Measurements from ENCODE around the gene NECTIN1. TPM values are rescaled to one million over a fixed set of nuclear protein-coding genes. Genes with fewer than 3 reads are reported as not detected.
A peak's percentile ranks its signal among the peaks of the same experiment; 100 is the strongest.

NECTIN1 gene
- total and polyA plus RNA-seq, 4 experiments from 2014 or later: 1.2 to 3.8 (median 3.5) TPM; not detected in 1

GRCh38 chr11:119618208-119618909, 110.6 kb downstream of the NECTIN1 start:
- no peak for DNase-seq
- Histone ChIP-seq H3K4me3 (ENCODE audit: low read length in 2 of 2) (no peak overlapping the region), H3K9me3 (ENCODE audit: control insufficient read depth in 1 of 2, low read length in 2 of 2) (no peaks in the 10 kb centered on the region), H3K27me3 (ENCODE audit: insufficient read depth, low read length) (no peaks in the 10 kb centered on the region), H3K4me1 (ENCODE audit: insufficient read depth, low read length) (peaks cover 15% of the 10 kb centered on the region), H3K27ac (ENCODE audit: low read depth, low read length) (no peak overlapping the region), H3K36me3 (ENCODE audit: insufficient read depth, low read length) (no peaks in the 10 kb centered on the region)
- peaks cover 5 to 13% (median 10%) of the 10 kb centered on the region in 4 donors for H3K4me1 Mint-ChIP-seq
- intact Hi-C loops (cut with micrococcal nuclease): no loop called here
- no peak overlapping the region for H3K4me3 Mint-ChIP-seq
- no peaks in the 10 kb centered on the region for H3K36me3 Mint-ChIP-seq
- ChIA-PET CTCF (ENCODE audit: partially characterized antibody) (interaction anchor here (1.6 kb wide), 1 partner anchor 24 kb away, joined by 5 read pairs; no protein-coding TSS in a partner anchor), POLR2A (ENCODE audit: partially characterized antibody) (no interaction called here)
- H3K27me3 Mint-ChIP-seq: peaks cover 2 to 6% of the 10 kb centered on the region in 2 donors
- H3K27ac Mint-ChIP-seq: no peak overlapping the region
- peaks cover 0 to 2% (median 0%) of the 10 kb centered on the region in 8 donors for H3K9me3 Mint-ChIP-seq

GRCh38 chr11:119617340-119617713, 111.7 kb downstream of the NECTIN1 start:
- Mint-ChIP-seq H3K27ac (no peak overlapping the region), H3K36me3 (no peaks in the 10 kb centered on the region), H3K4me3 (no peak overlapping the region), H3K27me3 (peaks cover 2 to 6% of the 10 kb centered on the region in 2 donors), H3K4me1 (peaks cover 5 to 13% (median 10%) of the 10 kb centered on the region in 4 donors), H3K9me3 (peaks cover 0 to 2% (median 0%) of the 10 kb centered on the region in 8 donors)
- no peak overlapping the region for H3K4me3 ChIP-seq (ENCODE audit: low read length in 2 of 2)
- H3K9me3 ChIP-seq (ENCODE audit: control insufficient read depth in 1 of 2, low read length in 2 of 2): no peaks in the 10 kb centered on the region
- peaks cover 15% of the 10 kb centered on the region for H3K4me1 ChIP-seq (ENCODE audit: insufficient read depth, low read length)
- intact Hi-C loops (cut with micrococcal nuclease): no loop called here
- DNase-seq: no peak
- H3K27ac ChIP-seq (ENCODE audit: low read depth, low read length): no peak overlapping the region
- no peaks in the 10 kb centered on the region for H3K27me3 ChIP-seq (ENCODE audit: insufficient read depth, low read length)
- ChIA-PET POLR2A (ENCODE audit: partially characterized antibody) (no interaction called here), CTCF (ENCODE audit: partially characterized antibody) (interaction anchor here (1.6 to 4.0 kb wide), 2 partner anchors 8 to 25 kb away, joined by 5 to 26 read pairs; no protein-coding TSS in a partner anchor)
- no peaks in the 10 kb centered on the region for H3K36me3 ChIP-seq (ENCODE audit: insufficient read depth, low read length)

GRCh38 chr11:119616586-119617339, 112.2 kb downstream of the NECTIN1 start:
- ChIA-PET CTCF (ENCODE audit: partially characterized antibody) (interaction anchor here (1.6 to 4.0 kb wide), 3 partner anchors 8 to 113 kb away, joined by 5 to 26 read pairs (median 8); partner anchors contain the start of gene NECTIN1), POLR2A (ENCODE audit: partially characterized antibody) (no interaction called here)
- peaks cover 3 to 6% of the 10 kb centered on the region in 2 donors for H3K27me3 Mint-ChIP-seq
- intact Hi-C loops (cut with micrococcal nuclease): no loop called here
- Histone ChIP-seq H3K27me3 (ENCODE audit: insufficient read depth, low read length) (no peaks in the 10 kb centered on the region), H3K36me3 (ENCODE audit: insufficient read depth, low read length) (no peaks in the 10 kb centered on the region), H3K9me3 (ENCODE audit: control insufficient read depth in 1 of 2, low read length in 2 of 2) (no peaks in the 10 kb centered on the region), H3K4me3 (ENCODE audit: low read length in 2 of 2) (no peak overlapping the region), H3K27ac (ENCODE audit: low read depth, low read length) (no peak overlapping the region), H3K4me1 (ENCODE audit: insufficient read depth, low read length) (peaks cover 15% of the 10 kb centered on the region)
- H3K36me3 Mint-ChIP-seq: no peaks in the 10 kb centered on the region
- H3K4me3 Mint-ChIP-seq: no peak overlapping the region
- H3K4me1 Mint-ChIP-seq: peaks cover 5 to 13% (median 10%) of the 10 kb centered on the region in 4 donors
- peak overlapping the region in 1 of 7 donors; percentile 74 for H3K27ac Mint-ChIP-seq
- DNase-seq: no peak
- H3K9me3 Mint-ChIP-seq: peaks cover 0 to 2% (median 0%) of the 10 kb centered on the region in 8 donors

DNA sequence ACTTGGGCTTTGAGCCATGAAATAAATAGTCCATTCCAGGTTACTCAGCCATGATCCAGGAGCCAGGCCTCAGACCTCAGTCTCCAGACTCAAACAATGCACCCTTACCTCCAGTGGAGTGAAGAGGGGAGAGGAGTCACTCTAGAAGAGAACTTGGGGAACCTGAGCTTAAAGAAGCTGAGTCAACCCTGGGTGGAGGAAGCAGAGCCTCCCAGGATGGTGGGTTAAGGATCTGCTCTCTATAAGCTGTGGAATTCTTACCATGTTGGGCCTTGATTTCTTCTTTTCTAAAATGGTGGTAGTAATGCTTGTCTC, 113.2 kb downstream of the NECTIN1 start:
- Histone ChIP-seq H3K4me3 (ENCODE audit: low read length in 2 of 2) (no peak overlapping the region), H3K27ac (ENCODE audit: low read depth, low read length) (no peak overlapping the region), H3K27me3 (ENCODE audit: insufficient read depth, low read length) (no peaks in the 10 kb centered on the region), H3K36me3 (ENCODE audit: insufficient read depth, low read length) (no peaks in the 10 kb centered on the region), H3K4me1 (ENCODE audit: insufficient read depth, low read length) (peaks cover 15% of the 10 kb centered on the region), H3K9me3 (ENCODE audit: control insufficient read depth in 1 of 2, low read length in 2 of 2) (no peaks in the 10 kb centered on the region)
- DNase-seq: no peak
- Mint-ChIP-seq H3K27me3 (peaks cover 3 to 6% of the 10 kb centered on the region in 2 donors), H3K4me3 (no peak overlapping the region), H3K36me3 (no peaks in the 10 kb centered on the region), H3K4me1 (peaks cover 5 to 13% (median 10%) of the 10 kb centered on the region in 4 donors), H3K9me3 (peaks cover 0 to 2% (median 0%) of the 10 kb centered on the region in 8 donors), H3K27ac (peak overlapping the region in 3 of 7 donors; percentile 14 to 62 (median 42))
- ChIA-PET POLR2A (ENCODE audit: partially characterized antibody) (no interaction called here), CTCF (ENCODE audit: partially characterized antibody) (interaction anchor here (1.8 to 4.0 kb wide), 2 partner anchors 9 to 114 kb away, joined by 8 to 26 read pairs; partner anchors contain the start of gene NECTIN1)
- intact Hi-C loops (cut with micrococcal nuclease): no loop called here

DNA sequence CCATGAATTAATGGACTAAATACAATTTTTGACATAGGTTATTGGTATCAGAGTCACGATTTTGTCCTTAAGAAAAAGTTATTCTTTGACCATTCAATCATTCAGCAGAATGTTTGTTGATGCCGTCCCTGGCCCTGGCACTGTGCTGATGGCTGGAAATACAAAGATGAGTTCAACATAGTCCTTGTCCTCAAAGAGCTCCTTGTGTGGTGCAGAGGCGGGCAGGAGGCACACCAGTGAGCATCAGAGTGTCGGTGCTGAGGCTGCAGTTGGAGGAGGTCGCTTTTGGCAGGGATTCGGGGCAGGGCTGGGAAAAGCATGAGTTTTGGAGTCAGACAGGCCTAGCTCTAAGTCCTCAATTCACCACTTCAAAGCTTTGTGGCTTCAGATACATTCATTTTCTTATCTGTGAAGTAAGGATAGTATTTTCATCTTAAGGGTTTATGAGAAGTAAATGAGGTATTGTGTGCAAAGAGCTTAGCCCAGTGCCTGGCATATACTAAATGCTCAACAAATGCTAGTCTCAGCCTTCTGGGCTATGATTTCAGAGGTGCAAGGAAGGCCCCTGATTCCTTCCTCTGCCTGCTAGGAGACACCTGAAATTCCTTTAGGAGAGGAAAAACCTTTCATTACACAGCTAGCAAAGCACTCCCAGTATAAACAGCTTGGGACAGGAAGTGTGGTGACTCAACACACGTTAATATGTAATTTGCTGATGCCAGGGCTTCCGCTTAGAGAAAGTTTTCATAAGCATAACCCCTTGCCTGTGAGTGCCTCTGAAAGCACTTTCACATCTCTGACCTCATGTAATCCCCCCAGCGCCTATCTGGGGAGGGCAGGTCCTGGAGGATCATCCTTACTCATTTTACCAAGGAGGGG, 113.8 kb downstream of the NECTIN1 start:
- DNase-seq: no peak
- H3K4me1 ChIP-seq (ENCODE audit: insufficient read depth, low read length): peaks cover 15% of the 10 kb centered on the region
- H3K27ac ChIP-seq (ENCODE audit: low read depth, low read length): no peak overlapping the region
- Mint-ChIP-seq H3K27me3 (peaks cover under 1 to 3% of the 10 kb centered on the region in 2 donors), H3K36me3 (no peaks in the 10 kb centered on the region), H3K27ac (peak overlapping the region in 4 of 7 donors; percentile 62 to 87 (median 70)), H3K4me3 (no peak overlapping the region), H3K9me3 (peaks cover 0 to 2% (median 0%) of the 10 kb centered on the region in 8 donors), H3K4me1 (peaks cover 5 to 13% (median 10%) of the 10 kb centered on the region in 4 donors)
- POLR2A ChIA-PET (ENCODE audit: partially characterized antibody): no interaction called here
- intact Hi-C loops (cut with micrococcal nuclease): no loop called here
- no peaks in the 10 kb centered on the region for H3K27me3 ChIP-seq (ENCODE audit: insufficient read depth, low read length)
- no peak overlapping the region for H3K4me3 ChIP-seq (ENCODE audit: low read length in 2 of 2)
- H3K9me3 ChIP-seq (ENCODE audit: control insufficient read depth in 1 of 2, low read length in 2 of 2): no peaks in the 10 kb centered on the region
- CTCF ChIA-PET (ENCODE audit: partially characterized antibody): interaction anchor here (1.8 to 4.0 kb wide), 2 partner anchors 10 to 114 kb away, joined by 8 to 26 read pairs; partner anchors contain the start of gene NECTIN1
- no peaks in the 10 kb centered on the region for H3K36me3 ChIP-seq (ENCODE audit: insufficient read depth, low read length)

- H3K36me3 Mint-ChIP-seq: no peaks in the 10 kb centered on the region
- ChIA-PET POLR2A (ENCODE audit: partially characterized antibody) (no interaction called here), CTCF (ENCODE audit: partially characterized antibody) (interaction anchor here (1.8 to 4.0 kb wide), 2 partner anchors 11 to 115 kb away, joined by 8 to 26 read pairs; partner anchors contain the start of gene NECTIN1)
- Histone ChIP-seq H3K36me3 (ENCODE audit: insufficient read depth, low read length) (no peaks in the 10 kb centered on the region), H3K27me3 (ENCODE audit: insufficient read depth, low read length) (no peaks in the 10 kb centered on the region), H3K27ac (ENCODE audit: low read depth, low read length) (no peak overlapping the region), H3K9me3 (ENCODE audit: control insufficient read depth in 1 of 2, low read length in 2 of 2) (no peaks in the 10 kb centered on the region), H3K4me1 (ENCODE audit: insufficient read depth, low read length) (peaks cover 15% of the 10 kb centered on the region), H3K4me3 (ENCODE audit: low read length in 2 of 2) (no peak overlapping the region)
- intact Hi-C loops (cut with micrococcal nuclease): no loop called here
- peaks cover 5 to 13% (median 10%) of the 10 kb centered on the region in 4 donors for H3K4me1 Mint-ChIP-seq
- H3K4me3 Mint-ChIP-seq: peak overlapping the region in 1 of 8 donors; percentile 32
- no peak for DNase-seq
- H3K27ac Mint-ChIP-seq: peak overlapping the region in 1 of 7 donors; percentile 77
- H3K27me3 Mint-ChIP-seq: peaks cover 0 to 3% of the 10 kb centered on the region in 2 donors
- peaks cover 0 to 2% (median 0%) of the 10 kb centered on the region in 8 donors for H3K9me3 Mint-ChIP-seq
Observed at GRCh38 chr11:119614222-119615002, 114.6 kb downstream of the NECTIN1 start.
